Neural cell (in vitro differentiated cells): ENCODE data around the gene MAP2K7.

ENCODE experiments used
- CTCF ChIP-seq: fragments of 450-650 bp; IDR thresholded peaks from 2 replicates; pipeline ENCODE4 v1.5.1; 2014; ENCODE audit warnings: antibody characterized with exemption, mild to moderate bottlenecking, moderate library complexity; ENCODE audit not compliant: poor library complexity, severe bottlenecking
- EP300 ChIP-seq: fragments of 450-650 bp; conservative IDR thresholded peaks from 2 replicates; pipeline ENCODE4 v1.6.1; 2014; ENCODE audit warnings: antibody characterized with exemption, mild to moderate bottlenecking, moderate library complexity; ENCODE audit not compliant: poor library complexity, severe bottlenecking
- EZH2 ChIP-seq: fragments of 200-600, 300-800 bp; shearing (Covaris generic), sonication (generic); IDR thresholded peaks from 2 replicates; pipeline ENCODE4 v1.6.1; 2014; ENCODE audit warnings: antibody characterized with exemption, low read length, borderline replicate concordance, mild to moderate bottlenecking; ENCODE audit not compliant: insufficient read depth, poor library complexity, severe bottlenecking
- MXI1 ChIP-seq: fragments of 450-650 bp; conservative IDR thresholded peaks from 2 replicates; pipeline ENCODE4 v1.6.1; 2014; ENCODE audit warnings: antibody characterized with exemption, mild to moderate bottlenecking; ENCODE audit not compliant: poor library complexity, severe bottlenecking
- POLR2AphosphoS5 ChIP-seq: IDR thresholded peaks from 2 replicates; pipeline ENCODE4 v1.6.1; 2012
- RAD21 ChIP-seq: fragments of 450-650 bp; conservative IDR thresholded peaks from 2 replicates; pipeline ENCODE4 v1.6.1; 2014; ENCODE audit warnings: antibody characterized with exemption, mild to moderate bottlenecking, moderate library complexity
- REST ChIP-seq: IDR thresholded peaks from 2 replicates; pipeline ENCODE4 v1.6.1; 2012; ENCODE audit warnings: borderline replicate concordance
- TAF1 ChIP-seq: IDR thresholded peaks from 2 replicates; pipeline ENCODE4 v1.6.1; 2012; ENCODE audit warnings: low read depth

GRCh38 chr19:7926727-7927604 lies 23.3 kb downstream of the MAP2K7 start:
- no peak for TF ChIP-seq POLR2AphosphoS5
- no peak for TF ChIP-seq CTCF
- no peak for TF ChIP-seq EP300
- TF ChIP-seq EZH2 = no peak
- TF ChIP-seq MXI1 = no peak
- TF ChIP-seq RAD21 = no peak
- no peak for TF ChIP-seq TAF1
- TF ChIP-seq REST = no peak
